SK-N-SH (cell line): ENCODE results near the gene KRTAP4-16.
"Not testable (repeated sequence)": the region's sequence is repeated elsewhere in the genome, so short reads cannot be mapped to it uniquely, and the experiment has no call there.

Experiments used
- CTCF ChIP-seq: fragments of 200-600 bp; sonication (generic); IDR thresholded peaks from 2 replicates; pipeline ENCODE4 v1.6.1; 2017; ENCODE audit warnings: antibody characterized with exemption, mild to moderate bottlenecking, moderate library complexity
- EP300 ChIP-seq, 2 experiments: IDR thresholded peaks; 2 replicates each; pipeline versions ENCODE4 v1.4.0 to v1.6.1; 2012; ENCODE audit warnings: borderline replicate concordance in 1 of 2, low read depth in 1 of 2, low read length in 1 of 2
- FOXJ3 ChIP-seq: sonication (generic); formaldehyde crosslinking; IDR thresholded peaks from 2 replicates; pipeline ENCODE4 v1.5.1; 2020; ENCODE audit warnings: mild to moderate bottlenecking, missing genetic modification reagents
- GABPA ChIP-seq: IDR thresholded peaks from 2 replicates; pipeline ENCODE4 v1.4.0; 2012; ENCODE audit warnings: low read depth, mild to moderate bottlenecking
- GATA2 ChIP-seq: sonication (generic); formaldehyde crosslinking; IDR thresholded peaks from 2 replicates; pipeline ENCODE4 v1.5.0; 2020; ENCODE audit warnings: mild to moderate bottlenecking, missing genetic modification reagents
- MAX ChIP-seq: IDR thresholded peaks from 2 replicates; pipeline ENCODE4 v1.4.0; 2012; ENCODE audit warnings: low read depth
- RAD21 ChIP-seq: IDR thresholded peaks from 2 replicates; pipeline ENCODE4 v1.6.1; 2012; ENCODE audit warnings: mild to moderate bottlenecking, low read length
- RFX5 ChIP-seq: IDR thresholded peaks from 2 replicates; pipeline ENCODE4 v1.6.1; 2012; ENCODE audit warnings: mild to moderate bottlenecking, improper control_type of control experiment, low read length
- TAF1 ChIP-seq: IDR thresholded peaks from 2 replicates; pipeline ENCODE4 v1.6.1; 2012; ENCODE audit warnings: low read depth, mild to moderate bottlenecking, low read length, moderate library complexity, borderline replicate concordance
- YY1 ChIP-seq: IDR thresholded peaks from 2 replicates; pipeline ENCODE4 v1.4.0; 2012; ENCODE audit warnings: low read depth, mild to moderate bottlenecking
- TF ChIP-seq, protein P1 (sequence below): IDR thresholded peaks from 2 replicates; pipeline ENCODE4; 2012
- TF ChIP-seq, protein P2 (sequence below): fragments of 150-350 bp; IDR thresholded peaks from 2 replicates; pipeline ENCODE4 v1.6.1; 2017; ENCODE audit warnings: antibody characterized with exemption, low read length, low read depth, borderline replicate concordance
- TF ChIP-seq, protein P3 (sequence below): IDR thresholded peaks from 2 replicates; pipeline ENCODE4 v1.4.0; 2012; ENCODE audit warnings: low read depth, borderline replicate concordance

- TF ChIP-seq, protein P1, sequence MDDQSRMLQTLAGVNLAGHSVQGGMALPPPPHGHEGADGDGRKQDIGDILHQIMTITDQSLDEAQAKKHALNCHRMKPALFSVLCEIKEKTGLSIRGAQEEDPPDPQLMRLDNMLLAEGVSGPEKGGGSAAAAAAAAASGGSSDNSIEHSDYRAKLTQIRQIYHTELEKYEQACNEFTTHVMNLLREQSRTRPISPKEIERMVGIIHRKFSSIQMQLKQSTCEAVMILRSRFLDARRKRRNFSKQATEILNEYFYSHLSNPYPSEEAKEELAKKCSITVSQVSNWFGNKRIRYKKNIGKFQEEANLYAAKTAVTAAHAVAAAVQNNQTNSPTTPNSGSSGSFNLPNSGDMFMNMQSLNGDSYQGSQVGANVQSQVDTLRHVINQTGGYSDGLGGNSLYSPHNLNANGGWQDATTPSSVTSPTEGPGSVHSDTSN: not testable (repeated sequence)
- not testable (repeated sequence) for TF ChIP-seq CTCF; TAF1; YY1; EP300 (IDR thresholded peaks at IDR 0.05; ENCODE audit: borderline replicate concordance in 1 of 2, low read depth in 1 of 2, low read length in 1 of 2); GATA2; RFX5; RAD21; FOXJ3 (CRISPR knock-in tag); GABPA; MAX
- TF ChIP-seq, protein P2, sequence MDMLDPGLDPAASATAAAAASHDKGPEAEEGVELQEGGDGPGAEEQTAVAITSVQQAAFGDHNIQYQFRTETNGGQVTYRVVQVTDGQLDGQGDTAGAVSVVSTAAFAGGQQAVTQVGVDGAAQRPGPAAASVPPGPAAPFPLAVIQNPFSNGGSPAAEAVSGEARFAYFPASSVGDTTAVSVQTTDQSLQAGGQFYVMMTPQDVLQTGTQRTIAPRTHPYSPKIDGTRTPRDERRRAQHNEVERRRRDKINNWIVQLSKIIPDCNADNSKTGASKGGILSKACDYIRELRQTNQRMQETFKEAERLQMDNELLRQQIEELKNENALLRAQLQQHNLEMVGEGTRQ: not testable (repeated sequence)
- TF ChIP-seq, protein P3, sequence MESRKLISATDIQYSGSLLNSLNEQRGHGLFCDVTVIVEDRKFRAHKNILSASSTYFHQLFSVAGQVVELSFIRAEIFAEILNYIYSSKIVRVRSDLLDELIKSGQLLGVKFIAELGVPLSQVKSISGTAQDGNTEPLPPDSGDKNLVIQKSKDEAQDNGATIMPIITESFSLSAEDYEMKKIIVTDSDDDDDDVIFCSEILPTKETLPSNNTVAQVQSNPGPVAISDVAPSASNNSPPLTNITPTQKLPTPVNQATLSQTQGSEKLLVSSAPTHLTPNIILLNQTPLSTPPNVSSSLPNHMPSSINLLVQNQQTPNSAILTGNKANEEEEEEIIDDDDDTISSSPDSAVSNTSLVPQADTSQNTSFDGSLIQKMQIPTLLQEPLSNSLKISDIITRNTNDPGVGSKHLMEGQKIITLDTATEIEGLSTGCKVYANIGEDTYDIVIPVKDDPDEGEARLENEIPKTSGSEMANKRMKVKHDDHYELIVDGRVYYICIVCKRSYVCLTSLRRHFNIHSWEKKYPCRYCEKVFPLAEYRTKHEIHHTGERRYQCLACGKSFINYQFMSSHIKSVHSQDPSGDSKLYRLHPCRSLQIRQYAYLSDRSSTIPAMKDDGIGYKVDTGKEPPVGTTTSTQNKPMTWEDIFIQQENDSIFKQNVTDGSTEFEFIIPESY: not testable (repeated sequence)
Measured at GRCh38 chr17:41055130-41055529, 46.9 kb downstream of the KRTAP4-16 start, which contains the start of gene KRTAP2-2.
